GM21529 (cell line): ENCODE data around the gene NAPEPLD.
"Not testable (repeated sequence)": the region's sequence is repeated elsewhere in the genome, so short reads cannot be mapped to it uniquely, and the experiment has no call there.

Experiments used
- ATAC-seq: cut with Tn5 transposase; IDR thresholded peaks from one replicate; pipeline ENCODE4 v1.9.1; 2021; ENCODE audit not compliant: unreplicated experiment

NAPEPLD gene

DNA sequence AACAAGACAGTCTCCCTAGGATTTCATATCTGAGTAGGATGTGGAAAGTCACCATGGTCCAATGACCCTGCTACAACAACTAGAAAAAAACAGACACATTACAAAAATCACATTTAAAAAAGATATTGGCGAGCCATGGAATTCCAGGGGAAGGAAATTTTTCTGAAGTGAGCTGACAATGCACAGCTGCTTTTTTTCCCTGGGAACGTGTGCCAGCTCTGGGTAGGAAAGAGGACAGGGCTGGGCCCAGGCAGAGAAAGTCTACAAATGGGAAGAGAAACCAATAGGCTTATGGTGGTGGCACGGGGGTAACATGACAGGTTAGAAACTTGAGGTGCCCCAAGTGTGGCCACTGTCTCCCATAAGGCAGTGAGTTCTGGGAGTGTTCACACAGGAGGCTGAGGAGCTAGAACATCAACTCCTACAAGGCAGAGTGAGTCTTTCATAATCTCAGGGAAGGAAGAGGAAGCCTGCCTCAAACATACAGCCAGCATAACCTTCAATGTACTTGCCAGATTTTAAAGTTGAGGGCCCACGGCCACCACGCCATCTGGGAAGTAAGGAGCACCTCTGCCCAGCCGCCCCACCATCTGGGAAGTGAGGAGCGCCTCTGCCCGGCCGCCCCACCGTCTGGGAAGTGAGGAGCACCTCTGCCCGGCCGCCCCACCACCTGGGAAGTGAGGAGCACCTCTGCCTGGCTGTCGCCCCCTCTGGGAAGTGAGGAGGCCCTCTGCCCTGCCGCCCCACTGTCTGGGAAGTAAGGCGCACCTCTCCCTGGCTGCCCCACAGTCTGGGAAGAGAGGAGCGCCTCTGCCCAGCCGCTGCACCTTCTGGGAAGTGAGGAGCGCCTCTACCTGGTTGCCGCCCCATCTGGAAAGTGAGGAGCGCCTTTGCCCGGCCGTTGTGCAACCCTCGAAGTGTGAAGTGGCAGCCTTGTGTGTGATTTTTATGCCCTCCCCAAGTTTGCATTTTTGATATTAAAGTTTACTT, 80.2 kb downstream of the NAPEPLD start:
- ATAC-seq: no peak

GRCh38 chr7:103065667-103066066, 83.2 kb downstream of the NAPEPLD start:
- no peak for ATAC-seq

DNA sequence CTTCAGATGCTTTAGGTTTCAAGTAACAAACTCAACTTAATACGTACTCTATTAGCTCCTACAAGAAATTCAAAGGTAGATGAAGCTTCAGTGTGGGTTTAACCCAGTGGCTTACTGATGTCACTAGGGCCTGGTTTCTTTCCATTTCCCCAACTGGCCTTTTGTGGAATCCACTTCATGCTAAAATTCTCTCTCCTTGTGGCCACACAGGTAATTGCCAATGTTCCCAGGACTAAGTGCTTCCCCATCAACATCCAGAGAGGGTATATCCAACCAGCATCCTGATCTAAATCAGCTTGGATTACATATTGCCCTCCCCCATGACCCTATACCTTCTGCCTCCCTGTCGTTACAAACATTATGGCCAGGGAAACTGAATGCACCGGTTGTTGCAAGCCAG, 85.0 kb downstream of the NAPEPLD start:
- no peak for ATAC-seq

- no peak for ATAC-seq
These were observed 89.4 kb downstream of the NAPEPLD start for GRCh38 chr7:103059471-103059870.

DNA sequence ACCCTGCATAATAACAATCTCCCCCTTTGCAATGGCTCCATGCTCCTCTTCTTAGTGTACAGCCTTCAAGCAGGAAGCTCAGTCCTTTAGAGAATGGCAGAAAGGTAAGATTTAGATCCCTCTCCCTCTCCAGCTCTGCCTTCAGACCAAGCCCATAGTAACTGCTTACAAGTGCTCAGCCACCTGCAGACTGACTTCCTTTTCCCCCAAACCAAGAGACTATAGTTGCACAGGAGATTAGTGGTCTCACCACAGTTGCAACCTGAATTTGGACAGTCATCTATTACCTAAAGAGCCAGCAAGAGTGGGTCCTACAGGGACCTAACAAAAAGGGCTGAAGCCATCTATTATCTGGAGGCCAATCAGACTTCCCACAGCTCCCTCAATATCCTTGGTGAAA, 90.8 kb downstream of the NAPEPLD start:
- ATAC-seq: no peak

DNA sequence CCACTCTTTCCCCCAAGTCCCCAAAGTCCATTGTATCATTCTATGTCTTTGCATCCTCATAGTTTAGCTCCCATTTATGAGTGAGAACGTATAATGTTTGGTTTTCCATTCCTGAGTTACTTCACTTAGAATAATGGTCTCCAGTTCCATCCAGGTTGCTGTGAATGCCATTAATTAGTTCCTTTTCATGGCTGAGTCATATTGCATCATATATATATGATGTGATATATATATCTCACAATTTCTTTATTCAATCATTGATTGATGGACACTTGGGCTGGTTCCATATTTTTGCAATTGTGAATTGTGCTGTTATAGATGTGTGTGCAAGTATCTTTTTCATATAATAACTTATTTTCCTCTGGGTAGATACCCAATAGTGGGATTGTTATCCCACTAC, 92.9 kb downstream of the NAPEPLD start:
- not testable (repeated sequence) for ATAC-seq

DNA sequence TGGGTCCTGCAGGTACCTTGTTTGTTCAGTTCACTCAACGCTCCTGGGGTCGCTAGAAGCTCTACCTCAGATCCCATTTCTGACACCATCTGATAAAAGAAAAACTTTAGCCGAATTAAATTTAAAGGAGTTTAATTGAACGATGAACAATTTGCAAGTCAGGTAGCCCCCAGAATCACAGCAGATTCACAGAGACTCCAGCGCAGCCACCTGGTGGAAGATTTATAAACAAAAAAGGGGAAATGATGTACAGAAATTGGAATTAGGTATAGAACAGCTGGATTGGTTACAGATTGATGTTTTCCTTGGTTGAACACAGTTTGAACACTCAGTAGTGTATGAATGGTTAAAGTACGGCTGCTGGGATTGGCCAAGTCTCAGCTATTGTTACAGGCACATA, 97.4 kb downstream of the NAPEPLD start:
- no peak for ATAC-seq
